HG03066 (cell line): Measurements from ENCODE around the gene MYO1D.
"Not testable (repeated sequence)": the region's sequence is repeated elsewhere in the genome, so short reads cannot be mapped to it uniquely, and the experiment has no call there.

Experiments
- ATAC-seq: cut with Tn5 transposase; IDR thresholded peaks from one replicate; pipeline ENCODE4 v1.9.1; 2021; ENCODE audit warnings: low read depth; ENCODE audit not compliant: unreplicated experiment

The MYO1D gene

GRCh38 chr17:32876417-32877163, at the start of gene MYO1D:
Gene MYO1D, minus strand, starts transcription at chr17:32877124. Its CDS starts 252 bp downstream, at chr17:32876872.
- ATAC-seq = peak; percentile 48

GRCh38 chr17:32926183-32926582, 49.3 kb upstream of the MYO1D start:
- no peak for ATAC-seq

- ATAC-seq = not testable (repeated sequence)
Observed at GRCh38 chr17:32923905-32924304, 47.0 kb upstream of the MYO1D start.

- no peak for ATAC-seq
Observed at GRCh38 chr17:32921017-32921416, 44.1 kb upstream of the MYO1D start.

GRCh38 chr17:32920293-32920692, 43.4 kb upstream of the MYO1D start:
- no peak for ATAC-seq

GRCh38 chr17:32919876-32920275, 43.0 kb upstream of the MYO1D start:
- not testable (repeated sequence) for ATAC-seq

GRCh38 chr17:32917842-32918241, 40.9 kb upstream of the MYO1D start:
- ATAC-seq = no peak

- ATAC-seq = no peak
Observed at GRCh38 chr17:32917081-32917480, 40.2 kb upstream of the MYO1D start.

GRCh38 chr17:32916134-32916533, 39.2 kb upstream of the MYO1D start:
- no peak for ATAC-seq

- no peak for ATAC-seq
Observed at GRCh38 chr17:32915245-32915644, 38.3 kb upstream of the MYO1D start.

- ATAC-seq = no peak
Observed at GRCh38 chr17:32914181-32914580, 37.3 kb upstream of the MYO1D start.

- no peak for ATAC-seq
Observed at GRCh38 chr17:32913593-32913992, 36.7 kb upstream of the MYO1D start.

GRCh38 chr17:32912218-32912897, 35.4 kb upstream of the MYO1D start:
- no peak for ATAC-seq

- no peak for ATAC-seq
Observed at GRCh38 chr17:32910769-32911168, 33.8 kb upstream of the MYO1D start.

- ATAC-seq = no peak
Observed at GRCh38 chr17:32909787-32910369, 33.0 kb upstream of the MYO1D start.

GRCh38 chr17:32907583-32907982, 30.7 kb upstream of the MYO1D start:
- ATAC-seq = no peak

GRCh38 chr17:32904891-32905290, 28.0 kb upstream of the MYO1D start:
- ATAC-seq = no peak

- ATAC-seq = no peak
Observed at GRCh38 chr17:32903774-32904673, 27.1 kb upstream of the MYO1D start.

- no peak for ATAC-seq
Observed at GRCh38 chr17:32901743-32902142, 24.8 kb upstream of the MYO1D start.

- ATAC-seq = no peak
Observed at GRCh38 chr17:32899236-32900013, 22.5 kb upstream of the MYO1D start.
